ENCODE data around the gene SLC35E1.

Gene SLC35E1

GRCh38 chr19:16540948-16541347 is 31.3 kb downstream of the SLC35E1 start:
- intact Hi-C loops (cut with micrococcal nuclease) = loop anchor here (10.0 kb wide), 1 partner anchor 96 kb away; no protein-coding TSS in a partner anchor
- H3K27me3 Mint-ChIP-seq = no peaks in the 10 kb centered on the region
- H3K4me1 Mint-ChIP-seq (ENCODE audit: low read depth) = peaks cover 54% of the 10 kb centered on the region
- peak overlapping the region; percentile 80 for H3K27ac Mint-ChIP-seq
- H3K36me3 Mint-ChIP-seq (ENCODE audit: low read depth) = peaks cover 60% of the 10 kb centered on the region
- peak overlapping the region; percentile 82 for H3K4me3 Mint-ChIP-seq
- no peaks in the 10 kb centered on the region for H3K9me3 Mint-ChIP-seq

DNA sequence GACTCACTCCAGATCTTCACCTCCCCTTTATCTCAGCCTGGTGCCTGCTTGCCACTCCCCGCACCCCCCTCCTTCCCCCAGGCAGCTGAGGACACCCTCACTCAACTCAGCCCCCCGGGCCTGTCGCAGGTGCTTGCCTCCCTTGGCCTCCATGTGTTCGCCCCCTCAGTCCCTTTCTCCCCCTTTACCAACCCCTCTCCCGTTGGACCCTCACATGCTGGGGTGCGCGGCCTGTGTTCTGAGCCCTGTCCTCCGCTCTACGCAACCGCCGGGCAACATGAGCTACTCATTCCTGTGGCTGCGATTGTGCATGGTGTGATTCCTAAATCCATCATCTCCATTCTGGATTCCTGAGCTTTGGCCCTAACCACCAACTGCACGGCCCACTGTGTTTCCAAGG is 35.1 kb downstream of the SLC35E1 start:
- Mint-ChIP-seq H3K9me3 (no peaks in the 10 kb centered on the region), H3K4me1 (ENCODE audit: low read depth) (peaks cover 31% of the 10 kb centered on the region), H3K36me3 (ENCODE audit: low read depth) (peaks cover 93% of the 10 kb centered on the region), H3K27me3 (no peaks in the 10 kb centered on the region), H3K4me3 (no peak overlapping the region), H3K27ac (no peak overlapping the region)
- intact Hi-C loops (cut with micrococcal nuclease) = no loop called here

DNA sequence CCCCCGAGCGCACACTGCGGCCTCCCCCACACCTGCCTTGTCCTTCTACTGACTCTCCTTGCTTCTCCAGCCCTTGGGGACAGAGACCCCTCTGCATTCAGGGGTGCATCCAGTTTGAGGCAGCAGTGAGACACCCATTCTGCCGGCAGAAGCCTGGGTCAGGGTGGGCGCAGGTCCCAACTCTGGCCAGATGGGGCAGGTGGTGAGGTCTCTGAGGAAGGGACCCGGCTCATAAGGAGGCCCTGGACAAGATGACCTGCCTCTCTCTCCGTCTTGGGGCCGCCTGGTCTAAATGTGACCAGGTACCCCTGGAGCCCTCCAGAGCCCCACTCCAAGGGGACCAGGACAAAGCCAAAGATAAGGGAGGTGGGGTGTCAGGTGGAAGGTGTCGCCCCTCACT is 36.1 kb downstream of the SLC35E1 start:
- Mint-ChIP-seq H3K9me3 (no peaks in the 10 kb centered on the region), H3K36me3 (ENCODE audit: low read depth) (peaks cover 97% of the 10 kb centered on the region), H3K27ac (no peak overlapping the region), H3K27me3 (no peaks in the 10 kb centered on the region), H3K4me1 (ENCODE audit: low read depth) (peaks cover 26% of the 10 kb centered on the region), H3K4me3 (no peak overlapping the region)
- intact Hi-C loops (cut with micrococcal nuclease) = no loop called here

GRCh38 chr19:16535381-16535780 is 36.8 kb downstream of the SLC35E1 start:
- Mint-ChIP-seq H3K9me3 (no peaks in the 10 kb centered on the region), H3K36me3 (ENCODE audit: low read depth) (peaks cover 100% of the 10 kb centered on the region), H3K4me1 (ENCODE audit: low read depth) (peaks cover 24% of the 10 kb centered on the region), H3K27ac (no peak overlapping the region), H3K27me3 (no peaks in the 10 kb centered on the region), H3K4me3 (no peak overlapping the region)
- intact Hi-C loops (cut with micrococcal nuclease) = no loop called here

GRCh38 chr19:16532440-16533234 is 39.6 kb downstream of the SLC35E1 start:
- H3K9me3 Mint-ChIP-seq = no peaks in the 10 kb centered on the region
- intact Hi-C loops (cut with micrococcal nuclease) = no loop called here
- H3K27me3 Mint-ChIP-seq = no peaks in the 10 kb centered on the region
- H3K27ac Mint-ChIP-seq = no peak overlapping the region
- H3K4me3 Mint-ChIP-seq = no peak overlapping the region
- H3K36me3 Mint-ChIP-seq (ENCODE audit: low read depth) = peaks cover 100% of the 10 kb centered on the region
- peaks cover 5% of the 10 kb centered on the region for H3K4me1 Mint-ChIP-seq (ENCODE audit: low read depth)

- H3K4me1 Mint-ChIP-seq (ENCODE audit: low read depth) = no peaks in the 10 kb centered on the region
- no peak overlapping the region for H3K4me3 Mint-ChIP-seq
- H3K27ac Mint-ChIP-seq = no peak overlapping the region
- H3K9me3 Mint-ChIP-seq = no peaks in the 10 kb centered on the region
- intact Hi-C loops (cut with micrococcal nuclease) = no loop called here
- peaks cover 100% of the 10 kb centered on the region for H3K36me3 Mint-ChIP-seq (ENCODE audit: low read depth)
- H3K27me3 Mint-ChIP-seq = no peaks in the 10 kb centered on the region
Measured at GRCh38 chr19:16531380-16531669, 40.9 kb downstream of the SLC35E1 start.

- Mint-ChIP-seq H3K27ac (no peak overlapping the region), H3K27me3 (no peaks in the 10 kb centered on the region), H3K4me3 (no peak overlapping the region), H3K9me3 (no peaks in the 10 kb centered on the region), H3K4me1 (ENCODE audit: low read depth) (no peaks in the 10 kb centered on the region), H3K36me3 (ENCODE audit: low read depth) (peaks cover 100% of the 10 kb centered on the region)
- intact Hi-C loops (cut with micrococcal nuclease) = no loop called here
Measured at GRCh38 chr19:16530540-16531379, 41.5 kb downstream of the SLC35E1 start.

- Mint-ChIP-seq H3K4me3 (no peak overlapping the region), H3K27me3 (no peaks in the 10 kb centered on the region), H3K36me3 (ENCODE audit: low read depth) (peaks cover 100% of the 10 kb centered on the region), H3K4me1 (ENCODE audit: low read depth) (no peaks in the 10 kb centered on the region), H3K9me3 (no peaks in the 10 kb centered on the region), H3K27ac (no peak overlapping the region)
- intact Hi-C loops (cut with micrococcal nuclease) = no loop called here
Measured at GRCh38 chr19:16529466-16530144, 42.6 kb downstream of the SLC35E1 start.

- H3K4me3 Mint-ChIP-seq = no peak overlapping the region
- H3K4me1 Mint-ChIP-seq (ENCODE audit: low read depth) = no peaks in the 10 kb centered on the region
- intact Hi-C loops (cut with micrococcal nuclease) = no loop called here
- peaks cover 100% of the 10 kb centered on the region for H3K36me3 Mint-ChIP-seq (ENCODE audit: low read depth)
- no peaks in the 10 kb centered on the region for H3K9me3 Mint-ChIP-seq
- H3K27me3 Mint-ChIP-seq = no peaks in the 10 kb centered on the region
- no peak overlapping the region for H3K27ac Mint-ChIP-seq
Measured at GRCh38 chr19:16527971-16528521, 44.2 kb downstream of the SLC35E1 start.

GRCh38 chr19:16527334-16527935 is 44.8 kb downstream of the SLC35E1 start:
- no peaks in the 10 kb centered on the region for H3K27me3 Mint-ChIP-seq
- intact Hi-C loops (cut with micrococcal nuclease) = no loop called here
- H3K4me3 Mint-ChIP-seq = no peak overlapping the region
- peaks cover 100% of the 10 kb centered on the region for H3K36me3 Mint-ChIP-seq (ENCODE audit: low read depth)
- H3K27ac Mint-ChIP-seq = no peak overlapping the region
- H3K4me1 Mint-ChIP-seq (ENCODE audit: low read depth) = no peaks in the 10 kb centered on the region
- H3K9me3 Mint-ChIP-seq = no peaks in the 10 kb centered on the region

DNA sequence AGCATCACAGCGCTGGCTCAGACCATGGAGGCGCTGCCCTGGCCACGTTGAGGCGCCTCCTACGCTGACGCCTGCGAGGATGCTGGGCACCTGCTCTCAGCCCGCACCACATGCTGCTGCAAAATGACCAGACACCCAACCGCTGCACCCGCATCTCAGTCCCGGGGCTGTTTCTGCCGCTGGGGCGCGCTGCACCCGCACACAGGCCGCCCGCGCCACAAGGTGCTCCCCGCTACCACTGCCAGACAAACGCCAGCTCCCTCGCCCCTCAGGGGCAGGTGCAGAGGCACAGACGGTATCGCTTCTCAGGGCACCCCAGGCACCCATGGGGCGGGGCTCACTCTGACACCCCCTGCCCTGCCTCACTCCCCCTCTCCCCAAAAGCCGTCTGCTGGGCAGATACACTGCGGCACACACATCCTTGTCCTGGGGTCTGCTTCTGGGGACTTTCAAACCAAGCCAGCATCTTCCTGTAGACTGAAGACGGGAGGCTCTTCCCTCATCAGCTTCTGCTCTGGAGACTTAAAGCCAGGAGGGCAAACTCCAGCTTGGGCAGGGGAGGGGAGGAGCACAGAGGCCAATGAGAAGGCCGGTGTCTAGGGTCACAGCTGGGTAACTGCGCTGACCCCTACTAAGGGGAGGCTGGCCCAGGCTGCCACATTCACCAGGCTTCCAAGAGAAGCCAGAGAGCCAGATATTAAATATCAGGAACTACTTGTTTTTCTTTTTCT is 46.3 kb downstream of the SLC35E1 start:
- Mint-ChIP-seq H3K9me3 (no peaks in the 10 kb centered on the region), H3K4me3 (no peak overlapping the region), H3K27me3 (no peaks in the 10 kb centered on the region), H3K27ac (no peak overlapping the region), H3K4me1 (ENCODE audit: low read depth) (no peaks in the 10 kb centered on the region), H3K36me3 (ENCODE audit: low read depth) (peaks cover 100% of the 10 kb centered on the region)
- intact Hi-C loops (cut with micrococcal nuclease) = no loop called here

- H3K4me3 Mint-ChIP-seq = no peak overlapping the region
- peaks cover 100% of the 10 kb centered on the region for H3K36me3 Mint-ChIP-seq (ENCODE audit: low read depth)
- H3K27ac Mint-ChIP-seq = no peak overlapping the region
- intact Hi-C loops (cut with micrococcal nuclease) = no loop called here
- H3K4me1 Mint-ChIP-seq (ENCODE audit: low read depth) = no peaks in the 10 kb centered on the region
- H3K9me3 Mint-ChIP-seq = no peaks in the 10 kb centered on the region
- H3K27me3 Mint-ChIP-seq = no peaks in the 10 kb centered on the region
Measured at GRCh38 chr19:16524991-16525734, 47.1 kb downstream of the SLC35E1 start.

All from dendritic cell treated with granulocyte-macrophage colony-stimulating factor and Interleukin-4, amounts not matched to agents 40 ng/mL and 50 ng/mL, for 4 days (primary cell).